SK-N-SH treated with all-trans-retinoic acid at 6 μM for 48 hours (cell line): Measurements from ENCODE around the gene ARHGEF1.

Source experiments
- ATAC-seq: fragments of 200-7000 bp; cut with Tn5 transposase; 3 replicates; pipeline ENCODE4 v1.9.1; 2020; ENCODE audit warnings: mild to moderate bottlenecking, moderate library complexity
- ARNTL ChIP-seq: fragments of 450-650 bp; formaldehyde crosslinking; IDR thresholded peaks from 2 replicates; pipeline ENCODE4 v1.5.0; 2020; ENCODE audit warnings: low read depth, mild to moderate bottlenecking, moderate library complexity, borderline replicate concordance
- CREB5 ChIP-seq: fragments of 250-450 bp; sonication (Bioruptor Pico); IDR thresholded peaks from 2 replicates; pipeline ENCODE4 v1.5.1; 2020; ENCODE audit warnings: low read depth, mild to moderate bottlenecking, moderate library complexity
- CSDC2 ChIP-seq: fragments of 250-450 bp; sonication (Bioruptor Pico); IDR thresholded peaks from 2 replicates; pipeline ENCODE4 v1.5.0; 2020; ENCODE audit warnings: mild to moderate bottlenecking, moderate library complexity
- ESRRG ChIP-seq: fragments of 250-450 bp; sonication (Bioruptor Pico); IDR thresholded peaks from 2 replicates; pipeline ENCODE4 v1.6.1; 2021; ENCODE audit warnings: mild to moderate bottlenecking
- GLIS3 ChIP-seq: fragments of 250-450 bp; sonication (Bioruptor Pico); IDR thresholded peaks from 2 replicates; pipeline ENCODE4 v1.5.0; 2020; ENCODE audit warnings: mild to moderate bottlenecking, moderate library complexity
- ISL1 ChIP-seq: fragments of 250-450 bp; sonication (Bioruptor Pico); IDR thresholded peaks from 2 replicates; pipeline ENCODE4 v2.1.2; 2022; ENCODE audit warnings: mild to moderate bottlenecking, moderate library complexity
- OSR1 ChIP-seq: fragments of 250-450 bp; sonication (Bioruptor Pico); IDR thresholded peaks from 2 replicates; pipeline ENCODE4 v1.8.0; 2022; ENCODE audit warnings: moderate library complexity, mild to moderate bottlenecking, inconsistent platforms
- PATZ1 ChIP-seq: fragments of 250-450 bp; sonication (Bioruptor Pico); IDR thresholded peaks from 2 replicates; pipeline ENCODE4 v1.8.0; 2020; ENCODE audit warnings: mild to moderate bottlenecking, moderate library complexity, borderline replicate concordance
- POU6F1 ChIP-seq: fragments of 250-450 bp; sonication (Bioruptor Pico); IDR thresholded peaks from 2 replicates; pipeline ENCODE4 v1.8.0; 2021; ENCODE audit warnings: low read depth, mild to moderate bottlenecking, moderate library complexity, borderline replicate concordance
- PPARA ChIP-seq: fragments of 250-450 bp; sonication (Bioruptor Pico); IDR thresholded peaks from 2 replicates; pipeline ENCODE4 v1.5.0; 2020; ENCODE audit warnings: mild to moderate bottlenecking, borderline replicate concordance
- RARB ChIP-seq: fragments of 250-450 bp; sonication (Bioruptor Pico); IDR thresholded peaks from 2 replicates; pipeline ENCODE4 v1.8.0; 2021; ENCODE audit warnings: mild to moderate bottlenecking, moderate library complexity
- SNAI2 ChIP-seq: fragments of 250-450 bp; sonication (Bioruptor Pico); IDR thresholded peaks from 2 replicates; pipeline ENCODE4 v1.5.0; 2020; ENCODE audit warnings: mild to moderate bottlenecking, moderate library complexity
- TCF4 ChIP-seq: fragments of 250-450 bp; sonication (Bioruptor Pico); IDR thresholded peaks from 2 replicates; pipeline ENCODE4 v1.8.0; 2021; ENCODE audit warnings: mild to moderate bottlenecking, moderate library complexity, borderline replicate concordance
- TOX ChIP-seq: fragments of 250-450 bp; sonication (Bioruptor Pico); IDR thresholded peaks from 2 replicates; pipeline ENCODE4 v1.8.0; 2021; ENCODE audit warnings: mild to moderate bottlenecking, moderate library complexity, borderline replicate concordance
- TSHZ2 ChIP-seq: fragments of 250-450 bp; sonication (Bioruptor Pico); IDR thresholded peaks from 2 replicates; pipeline ENCODE4 v1.5.0; 2020; ENCODE audit warnings: mild to moderate bottlenecking, moderate library complexity
- ZFP3 ChIP-seq: fragments of 250-450 bp; sonication (Bioruptor Pico); IDR thresholded peaks from 2 replicates; pipeline ENCODE4 v1.5.0; 2020; ENCODE audit warnings: mild to moderate bottlenecking, moderate library complexity
- ZFP30 ChIP-seq: fragments of 450-650 bp; formaldehyde crosslinking; IDR thresholded peaks from 2 replicates; pipeline ENCODE4 v1.5.0; 2022; ENCODE audit warnings: mild to moderate bottlenecking, moderate library complexity
- ZNF565 ChIP-seq: fragments of 450-650 bp; formaldehyde crosslinking; conservative IDR thresholded peaks from 2 replicates; pipeline ENCODE4 v1.5.0; 2020; ENCODE audit warnings: low read depth, mild to moderate bottlenecking, moderate library complexity
- ZNF8 ChIP-seq: fragments of 450-650 bp; formaldehyde crosslinking; IDR thresholded peaks from 2 replicates; pipeline ENCODE4 v1.5.0; 2020; ENCODE audit warnings: mild to moderate bottlenecking, moderate library complexity

ARHGEF1 gene

GRCh38 chr19:41901707-41902360 is 18.9 kb downstream of the ARHGEF1 start:
- ATAC-seq, result no peak
- no peak for TF ChIP-seq ZFP3 (CRISPR knock-in tag)
- TF ChIP-seq CREB5 (CRISPR knock-in tag), result no peak
- no peak for TF ChIP-seq TSHZ2 (CRISPR knock-in tag)
- TF ChIP-seq ISL1 (CRISPR knock-in tag), result no peak
- no peak for TF ChIP-seq ESRRG (CRISPR knock-in tag)
- no peak for TF ChIP-seq ZFP30 (CRISPR knock-in tag)
- no peak for TF ChIP-seq SNAI2 (CRISPR knock-in tag)
- no peak for TF ChIP-seq RARB
- TF ChIP-seq PATZ1 (CRISPR knock-in tag), result no peak

- no peak for ATAC-seq
These were observed 19.6 kb downstream of the ARHGEF1 start for GRCh38 chr19:41902594-41902993.

More at GRCh38 chr19:41902594-41902993, 19.6 kb downstream of the ARHGEF1 start:
- TF ChIP-seq GLIS3 (CRISPR knock-in tag) (no peak), POU6F1 (CRISPR knock-in tag) (no peak), ZFP3 (CRISPR knock-in tag) (no peak), PPARA (no peak), ARNTL (no peak), RARB (no peak), ESRRG (CRISPR knock-in tag) (no peak), ZNF565 (CRISPR knock-in tag) (no peak), ZNF8 (CRISPR knock-in tag) (no peak), TOX (CRISPR knock-in tag) (no peak), PATZ1 (CRISPR knock-in tag) (no peak), TCF4 (CRISPR knock-in tag) (no peak), ISL1 (CRISPR knock-in tag) (no peak), OSR1 (CRISPR knock-in tag) (no peak), CSDC2 (no peak)
